Endothelial cell (in vitro differentiated cells): ENCODE measurements around the gene TESK1. TPM values are rescaled to one million over a fixed set of nuclear protein-coding genes. Genes with fewer than 3 reads are reported as not detected.

Experiments
- DNase-seq: peaks from one replicate; pipeline ENCODE4 v3.0.0; 2021; ENCODE audit warnings: low spot score
- H3K27ac Mint-ChIP-seq: one replicate; pipeline ENCODE4 v1.8.0; 2021; ENCODE audit warnings: mixed read lengths, inconsistent platforms; ENCODE audit not compliant: unreplicated experiment
- H3K27me3 Mint-ChIP-seq: one replicate; pipeline ENCODE4 v1.8.0; 2021; ENCODE audit warnings: mild to moderate bottlenecking, moderate library complexity, mixed read lengths, inconsistent platforms; ENCODE audit not compliant: unreplicated experiment
- H3K36me3 Mint-ChIP-seq: one replicate; pipeline ENCODE4 v1.8.0; 2021; ENCODE audit warnings: mild to moderate bottlenecking, low read depth, mixed read lengths, inconsistent platforms; ENCODE audit not compliant: unreplicated experiment
- H3K4me1 Mint-ChIP-seq: one replicate; pipeline ENCODE4 v1.8.0; 2021; ENCODE audit warnings: mild to moderate bottlenecking, mixed read lengths, inconsistent platforms; ENCODE audit not compliant: unreplicated experiment
- H3K4me3 Mint-ChIP-seq: one replicate; pipeline ENCODE4 v1.8.0; 2021; ENCODE audit warnings: mild to moderate bottlenecking, mixed read lengths, inconsistent platforms; ENCODE audit not compliant: unreplicated experiment
- H3K9me3 Mint-ChIP-seq: one replicate; pipeline ENCODE4 v1.8.0; 2021; ENCODE audit warnings: mixed read lengths, inconsistent platforms; ENCODE audit not compliant: unreplicated experiment
- total RNA-seq: library from RNA; stranded (reverse); fragmentation: NEBNext Ultra II Directional; extraction: Animal tissue kit (Norgen Biotek cat#: 25700); gene quantifications from one replicate; pipeline ENCODE4 v1.2.1, GENCODE V29; 2021; ENCODE audit not compliant: unreplicated experiment
- TF ChIP-seq, protein P1 (sequence below): fragments of 200-600 bp; sonication (generic); IDR thresholded peaks from one replicate; pipeline ENCODE4 v1.5.0; 2021; ENCODE audit warnings: antibody characterized with exemption; ENCODE audit not compliant: unreplicated experiment

The TESK1 gene
- total RNA-seq, 1 donor from 2014 or later: 34.6 TPM

DNA sequence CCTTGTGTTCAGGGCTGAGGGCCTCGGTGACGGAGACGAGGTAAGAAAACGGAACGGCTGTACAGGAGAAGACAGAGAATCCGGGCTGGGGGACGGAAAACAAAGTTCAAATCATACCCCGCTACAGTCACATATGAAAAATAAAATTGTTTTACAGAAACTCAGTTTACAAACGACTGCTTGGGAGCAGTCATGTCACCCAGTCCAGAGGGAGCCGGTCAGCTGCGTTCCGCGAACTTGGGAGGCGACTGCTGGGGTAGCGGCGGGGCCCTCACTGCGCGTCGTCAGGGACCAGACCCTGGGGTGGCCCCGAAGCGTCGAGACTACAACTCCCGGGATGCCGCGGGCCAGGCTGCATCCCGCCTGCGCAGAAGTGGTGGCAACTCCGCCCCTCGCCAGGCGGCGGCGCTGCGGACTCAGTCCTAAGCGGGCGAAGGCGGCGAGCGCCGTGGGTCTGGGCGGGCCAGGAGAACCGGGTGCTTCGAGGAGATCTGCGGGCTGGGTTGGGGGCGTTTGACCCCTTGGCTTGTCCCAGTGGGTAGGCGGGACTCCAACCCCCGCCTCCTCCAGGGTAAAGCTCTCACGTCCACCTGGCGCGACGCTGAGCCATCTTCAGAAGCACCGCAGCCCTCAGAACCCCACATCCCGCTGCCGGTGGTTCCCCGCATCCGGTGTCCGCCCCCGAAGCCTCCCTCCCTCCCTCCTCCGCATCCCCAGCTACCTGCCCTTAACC, 41.6 kb downstream of the TESK1 start:
- TF ChIP-seq, protein P1, sequence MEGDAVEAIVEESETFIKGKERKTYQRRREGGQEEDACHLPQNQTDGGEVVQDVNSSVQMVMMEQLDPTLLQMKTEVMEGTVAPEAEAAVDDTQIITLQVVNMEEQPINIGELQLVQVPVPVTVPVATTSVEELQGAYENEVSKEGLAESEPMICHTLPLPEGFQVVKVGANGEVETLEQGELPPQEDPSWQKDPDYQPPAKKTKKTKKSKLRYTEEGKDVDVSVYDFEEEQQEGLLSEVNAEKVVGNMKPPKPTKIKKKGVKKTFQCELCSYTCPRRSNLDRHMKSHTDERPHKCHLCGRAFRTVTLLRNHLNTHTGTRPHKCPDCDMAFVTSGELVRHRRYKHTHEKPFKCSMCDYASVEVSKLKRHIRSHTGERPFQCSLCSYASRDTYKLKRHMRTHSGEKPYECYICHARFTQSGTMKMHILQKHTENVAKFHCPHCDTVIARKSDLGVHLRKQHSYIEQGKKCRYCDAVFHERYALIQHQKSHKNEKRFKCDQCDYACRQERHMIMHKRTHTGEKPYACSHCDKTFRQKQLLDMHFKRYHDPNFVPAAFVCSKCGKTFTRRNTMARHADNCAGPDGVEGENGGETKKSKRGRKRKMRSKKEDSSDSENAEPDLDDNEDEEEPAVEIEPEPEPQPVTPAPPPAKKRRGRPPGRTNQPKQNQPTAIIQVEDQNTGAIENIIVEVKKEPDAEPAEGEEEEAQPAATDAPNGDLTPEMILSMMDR: peak; percentile 94
- peaks cover 7% of the 10 kb centered on the region for H3K27me3 Mint-ChIP-seq
- H3K36me3 Mint-ChIP-seq: peaks cover 14% of the 10 kb centered on the region
- H3K9me3 Mint-ChIP-seq: no peaks in the 10 kb centered on the region
- DNase-seq: peak; percentile 98
- peak overlapping the region; percentile 96 for H3K4me3 Mint-ChIP-seq
- H3K27ac Mint-ChIP-seq: peak overlapping the region; percentile 99
- H3K4me1 Mint-ChIP-seq: peaks cover 25% of the 10 kb centered on the region

GRCh38 chr9:35649431-35650340, 44.6 kb downstream of the TESK1 start:
- Mint-ChIP-seq H3K4me3 (no peak overlapping the region), H3K36me3 (peaks cover 14% of the 10 kb centered on the region), H3K27ac (no peak overlapping the region), H3K4me1 (peaks cover 23% of the 10 kb centered on the region), H3K27me3 (peaks cover 7% of the 10 kb centered on the region), H3K9me3 (no peaks in the 10 kb centered on the region)
- TF ChIP-seq, protein P1: no peak
- no peak for DNase-seq

GRCh38 chr9:35650341-35651158, 45.5 kb downstream of the TESK1 start, which contains the start of gene SIT1:
Gene SIT1, minus strand, starts transcription at chr9:35650931. Its CDS starts 78 bp downstream, at chr9:35650853.
- H3K27ac Mint-ChIP-seq: no peak within 1 kb of the TSS
- H3K9me3 Mint-ChIP-seq: no peaks in the 10 kb centered on the region
- peaks cover 7% of the 10 kb centered on the region for H3K27me3 Mint-ChIP-seq
- H3K4me3 Mint-ChIP-seq: no peak within 1 kb of the TSS
- TF ChIP-seq, protein P1: no peak
- H3K4me1 Mint-ChIP-seq: peaks cover 23% of the 10 kb centered on the region
- DNase-seq: no peak
- H3K36me3 Mint-ChIP-seq: peaks cover 14% of the 10 kb centered on the region

GRCh38 chr9:35651956-35652828, 47.1 kb downstream of the TESK1 start:
- DNase-seq: no peak
- peaks cover 10% of the 10 kb centered on the region for H3K27me3 Mint-ChIP-seq
- no peak overlapping the region for H3K4me3 Mint-ChIP-seq
- peaks cover 2% of the 10 kb centered on the region for H3K9me3 Mint-ChIP-seq
- peaks cover 24% of the 10 kb centered on the region for H3K4me1 Mint-ChIP-seq
- H3K36me3 Mint-ChIP-seq: peaks cover 12% of the 10 kb centered on the region
- no peak overlapping the region for H3K27ac Mint-ChIP-seq
- TF ChIP-seq, protein P1: no peak
